ENCODE results near the gene KCNQ1OT1.

- TF ChIP-seq, protein P1, sequence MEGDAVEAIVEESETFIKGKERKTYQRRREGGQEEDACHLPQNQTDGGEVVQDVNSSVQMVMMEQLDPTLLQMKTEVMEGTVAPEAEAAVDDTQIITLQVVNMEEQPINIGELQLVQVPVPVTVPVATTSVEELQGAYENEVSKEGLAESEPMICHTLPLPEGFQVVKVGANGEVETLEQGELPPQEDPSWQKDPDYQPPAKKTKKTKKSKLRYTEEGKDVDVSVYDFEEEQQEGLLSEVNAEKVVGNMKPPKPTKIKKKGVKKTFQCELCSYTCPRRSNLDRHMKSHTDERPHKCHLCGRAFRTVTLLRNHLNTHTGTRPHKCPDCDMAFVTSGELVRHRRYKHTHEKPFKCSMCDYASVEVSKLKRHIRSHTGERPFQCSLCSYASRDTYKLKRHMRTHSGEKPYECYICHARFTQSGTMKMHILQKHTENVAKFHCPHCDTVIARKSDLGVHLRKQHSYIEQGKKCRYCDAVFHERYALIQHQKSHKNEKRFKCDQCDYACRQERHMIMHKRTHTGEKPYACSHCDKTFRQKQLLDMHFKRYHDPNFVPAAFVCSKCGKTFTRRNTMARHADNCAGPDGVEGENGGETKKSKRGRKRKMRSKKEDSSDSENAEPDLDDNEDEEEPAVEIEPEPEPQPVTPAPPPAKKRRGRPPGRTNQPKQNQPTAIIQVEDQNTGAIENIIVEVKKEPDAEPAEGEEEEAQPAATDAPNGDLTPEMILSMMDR (IDR thresholded peaks at IDR 0.05), result no peak
- TF ChIP-seq POLR2A (IDR thresholded peaks at IDR 0.05), result no peak
Measured at GRCh38 chr11:2590131-2590964, 109.4 kb downstream of the KCNQ1OT1 start.
